Measurements from ENCODE around the gene CASZ1. TPM values are rescaled to one million over a fixed set of nuclear protein-coding genes. Genes with fewer than 3 reads are reported as not detected.

The CASZ1 gene
- polyA plus RNA-seq, 2 of the 4 experiments (the other 2 are of a cell fraction) = 0.52 to 1.2 TPM

GRCh38 chr1:10703702-10704101 is 92.7 kb downstream of the CASZ1 start:
- Histone ChIP-seq H3K4me1 (no peaks in the 10 kb centered on the region), H3K4me2 (no peak overlapping the region), H3K9me3 (no peaks in the 10 kb centered on the region), H3K4me3 (no peak overlapping the region), H3K27ac (no peak overlapping the region)
- no peak for ATAC-seq
- DNase-seq (ENCODE audit: low read depth in 1 of 2, low spot score in 1 of 2) = no peak
- CTCF ChIA-PET = interaction anchor here (1.4 kb wide), 1 partner anchor 163 kb away, joined by 6 read pairs; no protein-coding TSS in a partner anchor
- TF ChIP-seq HES2 (IDR thresholded peaks at IDR 0.05) (no peak), CHD4 (IDR thresholded peaks at IDR 0.05; ENCODE audit: borderline replicate concordance) (no peak), SREBF2 (IDR thresholded peaks at IDR 0.05) (no peak), HOXA7 (CRISPR knock-in tag; IDR thresholded peaks at IDR 0.05) (no peak), ELK1 (IDR thresholded peaks at IDR 0.05; ENCODE audit: low read depth, low read length) (no peak), MYC (IDR thresholded peaks at IDR 0.05; ENCODE audit: borderline replicate concordance, low read length) (no peak)
- 92% methylated on average over 8 of the region's 8 CpGs for WGBS (ENCODE audit: missing lambda C conversion rate)
- FAIRE-seq = no peak
- POLR2A ChIA-PET = no interaction called here

GRCh38 chr1:10701145-10701544 is 95.3 kb downstream of the CASZ1 start:
- ATAC-seq (no peak), FAIRE-seq (no peak), DNase-seq (ENCODE audit: low read depth in 1 of 2, low spot score in 1 of 2) (no peak)
- Histone ChIP-seq H3K27ac (no peak overlapping the region), H3K4me3 (no peak overlapping the region), H3K9me3 (no peaks in the 10 kb centered on the region), H3K4me2 (no peak overlapping the region), H3K4me1 (no peaks in the 10 kb centered on the region)
- CTCF ChIA-PET = interaction anchor here (1.0 kb wide), 1 partner anchor 10 kb away, joined by 3 read pairs; no protein-coding TSS in a partner anchor
- 86% methylated on average over 12 of the region's 14 CpGs for WGBS (ENCODE audit: missing lambda C conversion rate)
- POLR2A ChIA-PET = no interaction called here
- no peak for TF ChIP-seq RAD21 (conservative IDR thresholded peaks at IDR 0.05 in 1 of 2, IDR thresholded peaks at IDR 0.05 in 1 of 2)
- no peak for TF ChIP-seq CHD2 (IDR thresholded peaks at IDR 0.05; ENCODE audit: low read length, partially characterized antibody)
- TF ChIP-seq RCOR1 (IDR thresholded peaks at IDR 0.05; ENCODE audit: low read depth, low read length) = no peak
- no peak for TF ChIP-seq NR3C1 (IDR thresholded peaks at IDR 0.05)
- TF ChIP-seq HES2 (IDR thresholded peaks at IDR 0.05) = no peak
- no peak for TF ChIP-seq BCL3 (IDR thresholded peaks at IDR 0.05)
- TF ChIP-seq PHF8 (IDR thresholded peaks at IDR 0.05; ENCODE audit: borderline replicate concordance, low read depth) = no peak
- TF ChIP-seq JUNB (IDR thresholded peaks at IDR 0.05) = no peak
- TF ChIP-seq POLR2A (IDR thresholded peaks at IDR 0.05; ENCODE audit: low read length) = no peak
- no peak for TF ChIP-seq MAZ (IDR thresholded peaks at IDR 0.05; ENCODE audit: borderline replicate concordance, low read depth, low read length)
- TF ChIP-seq SMC3 (IDR thresholded peaks at IDR 0.05) = no peak

- Histone ChIP-seq H3K4me1 (no peaks in the 10 kb centered on the region), H3K9me3 (no peaks in the 10 kb centered on the region), H3K27ac (no peak overlapping the region), H3K4me3 (no peak overlapping the region), H3K4me2 (no peak overlapping the region)
- TF ChIP-seq CHD4 (IDR thresholded peaks at IDR 0.05; ENCODE audit: borderline replicate concordance) (no peak), ZNF302 (CRISPR knock-in tag; IDR thresholded peaks at IDR 0.05) (no peak), ELK1 (IDR thresholded peaks at IDR 0.05; ENCODE audit: low read depth, low read length) (no peak), GATA3 (IDR thresholded peaks at IDR 0.05; ENCODE audit: borderline replicate concordance) (no peak), ZSCAN20 (CRISPR knock-in tag; IDR thresholded peaks at IDR 0.05) (no peak), POLR2A (IDR thresholded peaks at IDR 0.05; ENCODE audit: low read length) (no peak), CBX2 (IDR thresholded peaks at IDR 0.05; ENCODE audit: borderline replicate concordance, low read depth) (no peak), PBX3 (IDR thresholded peaks at IDR 0.05) (no peak), HOXA7 (CRISPR knock-in tag; IDR thresholded peaks at IDR 0.05) (no peak), MAFK (IDR thresholded peaks at IDR 0.05; ENCODE audit: partially characterized antibody) (no peak), E2F6 (IDR thresholded peaks at IDR 0.05; ENCODE audit: borderline replicate concordance, low read depth) (no peak), JUNB (IDR thresholded peaks at IDR 0.05) (no peak), ZC3H11A (IDR thresholded peaks at IDR 0.05) (no peak)
- 85% methylated on average over 7 of the region's 7 CpGs for WGBS (ENCODE audit: missing lambda C conversion rate)
- ChIA-PET CTCF (no interaction called here), POLR2A (no interaction called here)
- no peak for FAIRE-seq
- no peak for DNase-seq (ENCODE audit: low read depth in 1 of 2, low spot score in 1 of 2)
- ATAC-seq = no peak
Observed at GRCh38 chr1:10699470-10699835, 97.0 kb downstream of the CASZ1 start.
